ENCODE data around the gene RFPL1.

DNA sequence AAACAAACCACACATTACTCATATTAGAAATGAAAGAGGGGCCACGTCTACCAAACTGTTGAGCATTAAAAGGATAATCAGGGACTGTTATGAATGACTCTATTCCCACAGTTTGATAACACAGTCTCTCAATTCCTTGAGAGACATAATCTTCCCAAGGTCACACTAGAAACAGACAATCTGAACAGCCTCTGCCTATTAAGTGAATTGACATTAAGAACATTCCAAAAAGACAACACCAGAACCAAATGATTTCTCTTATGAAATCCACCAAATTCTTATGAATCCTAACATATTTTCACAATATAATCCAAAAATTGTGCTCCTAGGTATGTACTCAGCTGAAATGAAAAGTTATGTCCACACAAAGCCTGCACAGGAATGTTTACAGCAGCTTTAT, 4.6 kb downstream of the RFPL1 start:
- TF ChIP-seq, protein P1, sequence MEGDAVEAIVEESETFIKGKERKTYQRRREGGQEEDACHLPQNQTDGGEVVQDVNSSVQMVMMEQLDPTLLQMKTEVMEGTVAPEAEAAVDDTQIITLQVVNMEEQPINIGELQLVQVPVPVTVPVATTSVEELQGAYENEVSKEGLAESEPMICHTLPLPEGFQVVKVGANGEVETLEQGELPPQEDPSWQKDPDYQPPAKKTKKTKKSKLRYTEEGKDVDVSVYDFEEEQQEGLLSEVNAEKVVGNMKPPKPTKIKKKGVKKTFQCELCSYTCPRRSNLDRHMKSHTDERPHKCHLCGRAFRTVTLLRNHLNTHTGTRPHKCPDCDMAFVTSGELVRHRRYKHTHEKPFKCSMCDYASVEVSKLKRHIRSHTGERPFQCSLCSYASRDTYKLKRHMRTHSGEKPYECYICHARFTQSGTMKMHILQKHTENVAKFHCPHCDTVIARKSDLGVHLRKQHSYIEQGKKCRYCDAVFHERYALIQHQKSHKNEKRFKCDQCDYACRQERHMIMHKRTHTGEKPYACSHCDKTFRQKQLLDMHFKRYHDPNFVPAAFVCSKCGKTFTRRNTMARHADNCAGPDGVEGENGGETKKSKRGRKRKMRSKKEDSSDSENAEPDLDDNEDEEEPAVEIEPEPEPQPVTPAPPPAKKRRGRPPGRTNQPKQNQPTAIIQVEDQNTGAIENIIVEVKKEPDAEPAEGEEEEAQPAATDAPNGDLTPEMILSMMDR (IDR thresholded peaks at IDR 0.05; ENCODE audit: poor library complexity, severe bottlenecking): no peak
- TF ChIP-seq EZH2 (IDR thresholded peaks at IDR 0.05; ENCODE audit: borderline replicate concordance, insufficient read depth, low read length, poor library complexity, severe bottlenecking) (no peak), SMC3 (conservative IDR thresholded peaks at IDR 0.05; ENCODE audit: poor library complexity) (no peak), POLR2AphosphoS5 (IDR thresholded peaks at IDR 0.05) (no peak), TAF1 (IDR thresholded peaks at IDR 0.05; ENCODE audit: low read depth) (no peak)
- TF ChIP-seq, protein P2, sequence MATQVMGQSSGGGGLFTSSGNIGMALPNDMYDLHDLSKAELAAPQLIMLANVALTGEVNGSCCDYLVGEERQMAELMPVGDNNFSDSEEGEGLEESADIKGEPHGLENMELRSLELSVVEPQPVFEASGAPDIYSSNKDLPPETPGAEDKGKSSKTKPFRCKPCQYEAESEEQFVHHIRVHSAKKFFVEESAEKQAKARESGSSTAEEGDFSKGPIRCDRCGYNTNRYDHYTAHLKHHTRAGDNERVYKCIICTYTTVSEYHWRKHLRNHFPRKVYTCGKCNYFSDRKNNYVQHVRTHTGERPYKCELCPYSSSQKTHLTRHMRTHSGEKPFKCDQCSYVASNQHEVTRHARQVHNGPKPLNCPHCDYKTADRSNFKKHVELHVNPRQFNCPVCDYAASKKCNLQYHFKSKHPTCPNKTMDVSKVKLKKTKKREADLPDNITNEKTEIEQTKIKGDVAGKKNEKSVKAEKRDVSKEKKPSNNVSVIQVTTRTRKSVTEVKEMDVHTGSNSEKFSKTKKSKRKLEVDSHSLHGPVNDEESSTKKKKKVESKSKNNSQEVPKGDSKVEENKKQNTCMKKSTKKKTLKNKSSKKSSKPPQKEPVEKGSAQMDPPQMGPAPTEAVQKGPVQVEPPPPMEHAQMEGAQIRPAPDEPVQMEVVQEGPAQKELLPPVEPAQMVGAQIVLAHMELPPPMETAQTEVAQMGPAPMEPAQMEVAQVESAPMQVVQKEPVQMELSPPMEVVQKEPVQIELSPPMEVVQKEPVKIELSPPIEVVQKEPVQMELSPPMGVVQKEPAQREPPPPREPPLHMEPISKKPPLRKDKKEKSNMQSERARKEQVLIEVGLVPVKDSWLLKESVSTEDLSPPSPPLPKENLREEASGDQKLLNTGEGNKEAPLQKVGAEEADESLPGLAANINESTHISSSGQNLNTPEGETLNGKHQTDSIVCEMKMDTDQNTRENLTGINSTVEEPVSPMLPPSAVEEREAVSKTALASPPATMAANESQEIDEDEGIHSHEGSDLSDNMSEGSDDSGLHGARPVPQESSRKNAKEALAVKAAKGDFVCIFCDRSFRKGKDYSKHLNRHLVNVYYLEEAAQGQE (IDR thresholded peaks at IDR 0.05; ENCODE audit: borderline replicate concordance): no peak
